Measurements from ENCODE around the gene CWC15. TPM values are rescaled to one million over a fixed set of nuclear protein-coding genes. Genes with fewer than 3 reads are reported as not detected.

The CWC15 gene
- total RNA-seq, 1 donor from 2014 or later: 30.0 TPM

- Histone ChIP-seq H3K4me3 (ENCODE audit: low read depth, low read length) (no peak overlapping the region), H3K27me3 (ENCODE audit: control insufficient read depth, insufficient read depth, low read length) (no peaks in the 10 kb centered on the region), H3K36me3 (ENCODE audit: control insufficient read depth, insufficient read depth, low read length) (peaks cover 7% of the 10 kb centered on the region)
- no peak for TF ChIP-seq CTCF (IDR thresholded peaks at IDR 0.05; ENCODE audit: insufficient read depth, low read length, severe bottlenecking)
- no peak for DNase-seq (ENCODE audit: low read depth)
- no peak for FAIRE-seq
These were observed 12.9 kb downstream of the CWC15 start for GRCh38 chr11:94960488-94960887.

DNA sequence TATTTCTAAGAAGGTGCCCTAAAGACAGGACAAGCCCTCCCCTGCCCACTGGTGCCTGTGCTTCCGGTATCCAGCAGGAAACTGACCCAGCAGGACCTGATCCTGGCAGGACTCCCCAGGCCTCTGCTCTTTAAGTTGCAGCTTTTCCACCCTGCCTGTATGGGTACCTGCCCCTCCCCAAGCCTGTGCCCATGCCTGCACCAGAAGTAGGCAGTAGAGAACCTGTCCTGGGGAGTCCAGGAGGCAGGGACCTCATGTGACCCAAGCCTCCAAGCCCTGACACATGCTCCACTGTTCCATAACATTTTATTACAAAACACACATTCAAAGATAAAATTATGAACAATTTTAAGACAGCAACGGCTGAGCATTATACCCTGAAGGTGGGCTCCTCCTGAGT is 14.2 kb downstream of the CWC15 start:
- Histone ChIP-seq H3K36me3 (ENCODE audit: control insufficient read depth, insufficient read depth, low read length) (no peaks in the 10 kb centered on the region), H3K4me3 (ENCODE audit: low read depth, low read length) (no peak overlapping the region), H3K27me3 (ENCODE audit: control insufficient read depth, insufficient read depth, low read length) (no peaks in the 10 kb centered on the region)
- no peak for TF ChIP-seq CTCF (IDR thresholded peaks at IDR 0.05; ENCODE audit: insufficient read depth, low read length, severe bottlenecking)
- no peak for DNase-seq (ENCODE audit: low read depth)
- FAIRE-seq: no peak

DNA sequence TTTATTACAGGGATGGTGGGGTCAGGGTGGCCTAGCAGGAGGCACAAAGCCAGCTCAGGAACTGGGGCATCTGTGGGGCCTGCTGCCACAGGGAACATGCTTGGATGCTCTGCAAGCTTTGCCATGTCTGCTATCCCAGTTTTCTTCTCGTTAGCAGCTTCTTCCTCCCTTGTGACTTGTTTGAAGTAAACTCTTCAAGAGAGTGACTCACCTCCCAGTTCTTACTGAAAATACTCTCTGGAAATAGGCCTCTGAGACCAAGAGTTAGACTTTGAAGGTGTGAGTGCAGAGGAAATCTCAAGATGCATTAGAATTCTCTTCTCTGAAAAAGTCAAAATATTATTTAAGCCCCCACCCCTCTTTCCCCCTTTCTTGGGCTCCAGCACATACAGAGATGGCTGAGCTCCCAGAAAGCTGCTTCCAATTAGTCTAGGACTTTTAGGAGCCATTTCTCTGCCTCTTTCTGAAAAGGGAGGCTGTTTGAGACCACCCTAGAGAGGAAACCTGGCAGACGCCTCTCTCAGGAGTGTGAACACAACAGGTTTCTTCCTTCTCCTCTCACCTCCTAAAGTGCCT is 15.1 kb downstream of the CWC15 start:
- no peaks in the 10 kb centered on the region for H3K27me3 ChIP-seq (ENCODE audit: control insufficient read depth, insufficient read depth, low read length)
- FAIRE-seq (no peak), DNase-seq (ENCODE audit: low read depth) (peak; percentile 26)
- no peak overlapping the region for H3K4me3 ChIP-seq (ENCODE audit: low read depth, low read length)
- no peak for TF ChIP-seq CTCF (IDR thresholded peaks at IDR 0.05; ENCODE audit: insufficient read depth, low read length, severe bottlenecking)
- no peaks in the 10 kb centered on the region for H3K36me3 ChIP-seq (ENCODE audit: control insufficient read depth, insufficient read depth, low read length)

DNA sequence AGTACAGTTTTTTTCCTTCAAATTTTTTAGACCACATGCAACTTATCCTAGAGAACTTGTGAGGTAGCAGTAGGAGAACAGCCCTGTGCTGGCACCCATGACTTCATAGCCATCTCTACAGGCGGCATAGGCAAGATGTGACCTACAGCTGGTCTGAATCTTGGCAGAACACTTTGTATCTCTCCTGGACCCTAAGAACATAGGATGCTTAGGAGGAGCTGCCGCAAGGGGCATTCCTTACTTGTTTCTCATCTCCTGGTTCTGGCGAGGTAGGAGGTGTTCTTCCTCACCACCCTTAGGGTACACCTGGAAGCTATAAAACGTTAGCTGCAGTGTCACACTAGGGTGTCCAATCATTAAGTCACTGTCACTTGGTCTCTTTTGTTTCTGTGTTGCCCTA is 16.4 kb downstream of the CWC15 start:
- TF ChIP-seq CTCF (IDR thresholded peaks at IDR 0.05; ENCODE audit: insufficient read depth, low read length, severe bottlenecking): no peak

GRCh38 chr11:94954753-94955152 is 18.6 kb downstream of the CWC15 start:
- H3K4me3 ChIP-seq (ENCODE audit: low read depth, low read length): no peak overlapping the region
- H3K27me3 ChIP-seq (ENCODE audit: control insufficient read depth, insufficient read depth, low read length): no peaks in the 10 kb centered on the region
- DNase-seq (ENCODE audit: low read depth) (no peak), FAIRE-seq (no peak)
- no peak for TF ChIP-seq CTCF (IDR thresholded peaks at IDR 0.05; ENCODE audit: insufficient read depth, low read length, severe bottlenecking)
- H3K36me3 ChIP-seq (ENCODE audit: control insufficient read depth, insufficient read depth, low read length): no peaks in the 10 kb centered on the region

More for the DNA sequence above, 16.4 kb downstream of the CWC15 start:
- no peak for DNase-seq (ENCODE audit: low read depth)
- H3K27me3 ChIP-seq (ENCODE audit: control insufficient read depth, insufficient read depth, low read length): no peaks in the 10 kb centered on the region
- FAIRE-seq: no peak
- no peaks in the 10 kb centered on the region for H3K36me3 ChIP-seq (ENCODE audit: control insufficient read depth, insufficient read depth, low read length)
- H3K4me3 ChIP-seq (ENCODE audit: low read depth, low read length): no peak overlapping the region

- Histone ChIP-seq H3K27me3 (ENCODE audit: control insufficient read depth, insufficient read depth, low read length) (no peaks in the 10 kb centered on the region), H3K4me3 (ENCODE audit: low read depth, low read length) (no peak overlapping the region), H3K36me3 (ENCODE audit: control insufficient read depth, insufficient read depth, low read length) (no peaks in the 10 kb centered on the region)
- DNase-seq (ENCODE audit: low read depth) (no peak), FAIRE-seq (no peak)
- TF ChIP-seq CTCF (IDR thresholded peaks at IDR 0.05; ENCODE audit: insufficient read depth, low read length, severe bottlenecking): no peak
These were observed 25.2 kb downstream of the CWC15 start for GRCh38 chr11:94948070-94948617.

Measured in bronchial epithelial cell (primary cell).